NCI-H2107 (cell line): ENCODE results near the gene CNIH3.
"Not testable (repeated sequence)": the region's sequence is repeated elsewhere in the genome, so short reads cannot be mapped to it uniquely, and the experiment has no call there.

ENCODE experiments used
- DNase-seq: peaks from one replicate; lab custom pipeline; 2025; lab: John Stamatoyannopoulos, UW

Gene CNIH3

GRCh38 chr1:224643653-224644052 is 27.5 kb downstream of the CNIH3 start:
- no peak for DNase-seq

- peak; percentile 6 for DNase-seq
Measured at GRCh38 chr1:224644553-224645154, 28.5 kb downstream of the CNIH3 start.

- DNase-seq, result no peak
Measured at GRCh38 chr1:224647449-224647848, 31.3 kb downstream of the CNIH3 start.

GRCh38 chr1:224650290-224650689 is 34.2 kb downstream of the CNIH3 start:
- no peak for DNase-seq

GRCh38 chr1:224651188-224651587 is 35.1 kb downstream of the CNIH3 start:
- DNase-seq, result no peak

GRCh38 chr1:224656392-224656791 is 40.3 kb downstream of the CNIH3 start:
- no peak for DNase-seq

- DNase-seq, result no peak
Measured at GRCh38 chr1:224660074-224660473, 44.0 kb downstream of the CNIH3 start.

GRCh38 chr1:224662870-224663269 is 46.8 kb downstream of the CNIH3 start:
- DNase-seq, result no peak

- DNase-seq, result no peak
Measured at GRCh38 chr1:224665016-224665415, 48.9 kb downstream of the CNIH3 start.

- no peak for DNase-seq
Measured at GRCh38 chr1:224666078-224666477, 50.0 kb downstream of the CNIH3 start.

- no peak for DNase-seq
Measured at GRCh38 chr1:224666913-224667312, 50.8 kb downstream of the CNIH3 start.

GRCh38 chr1:224668984-224669383 is 52.9 kb downstream of the CNIH3 start:
- no peak for DNase-seq

GRCh38 chr1:224669403-224669802 is 53.3 kb downstream of the CNIH3 start:
- no peak for DNase-seq

GRCh38 chr1:224670506-224670905 is 54.4 kb downstream of the CNIH3 start:
- DNase-seq, result no peak

GRCh38 chr1:224671076-224671475 is 55.0 kb downstream of the CNIH3 start:
- DNase-seq, result no peak

GRCh38 chr1:224673141-224673540 is 57.0 kb downstream of the CNIH3 start:
- DNase-seq, result no peak

- DNase-seq, result no peak
Measured at GRCh38 chr1:224675590-224675989, 59.5 kb downstream of the CNIH3 start.

- no peak for DNase-seq
Measured at GRCh38 chr1:224676551-224676950, 60.4 kb downstream of the CNIH3 start.

- no peak for DNase-seq
Measured at GRCh38 chr1:224678168-224678567, 62.1 kb downstream of the CNIH3 start.

- no peak for DNase-seq
Measured at GRCh38 chr1:224679606-224680005, 63.5 kb downstream of the CNIH3 start.

- DNase-seq, result no peak
Measured at GRCh38 chr1:224681816-224682215, 65.7 kb downstream of the CNIH3 start.

GRCh38 chr1:224683936-224684335 is 67.8 kb downstream of the CNIH3 start:
- DNase-seq, result no peak

- DNase-seq, result no peak
Measured at GRCh38 chr1:224684979-224685425, 68.9 kb downstream of the CNIH3 start.

- DNase-seq, result not testable (repeated sequence)
Measured at GRCh38 chr1:224686140-224686539, 70.0 kb downstream of the CNIH3 start.
